NCI-H748 treated with DMSO at 0.1 percent for 48 hours (cell line): ENCODE measurements around the gene SUSD4.

Experiments
- DNase-seq: peaks from one replicate; lab custom pipeline; 2025; lab: John Stamatoyannopoulos, UW

SUSD4 gene

GRCh38 chr1:223209992-223210787 lies 153.8 kb downstream of the SUSD4 start:
- DNase-seq: no peak

GRCh38 chr1:223209293-223209898 lies 154.6 kb downstream of the SUSD4 start:
- no peak for DNase-seq

- no peak for DNase-seq
Measured at GRCh38 chr1:223208164-223209076, 155.6 kb downstream of the SUSD4 start.

GRCh38 chr1:223207293-223208066 lies 156.5 kb downstream of the SUSD4 start:
- DNase-seq: no peak

- DNase-seq: no peak
Measured at GRCh38 chr1:223204424-223204823, 159.6 kb downstream of the SUSD4 start.

GRCh38 chr1:223203694-223204093 lies 160.3 kb downstream of the SUSD4 start:
- DNase-seq: no peak

- DNase-seq: no peak
Measured at GRCh38 chr1:223203034-223203408, 161.0 kb downstream of the SUSD4 start.

GRCh38 chr1:223202376-223203033 lies 161.5 kb downstream of the SUSD4 start:
- DNase-seq: no peak

GRCh38 chr1:223201967-223202366 lies 162.0 kb downstream of the SUSD4 start:
- DNase-seq: no peak

GRCh38 chr1:223200903-223201302 lies 163.1 kb downstream of the SUSD4 start:
- DNase-seq: no peak

GRCh38 chr1:223199094-223199647 lies 164.8 kb downstream of the SUSD4 start:
- DNase-seq: no peak

- DNase-seq: no peak
Measured at GRCh38 chr1:223198628-223198965, 165.4 kb downstream of the SUSD4 start.

- no peak for DNase-seq
Measured at GRCh38 chr1:223197923-223198627, 165.9 kb downstream of the SUSD4 start.

- DNase-seq: no peak
Measured at GRCh38 chr1:223189903-223190724, 173.9 kb downstream of the SUSD4 start.

- no peak for DNase-seq
Measured at GRCh38 chr1:223189525-223189902, 174.5 kb downstream of the SUSD4 start.

GRCh38 chr1:223188618-223189356 lies 175.2 kb downstream of the SUSD4 start:
- no peak for DNase-seq

- DNase-seq: no peak
Measured at GRCh38 chr1:223186800-223187199, 177.2 kb downstream of the SUSD4 start.

GRCh38 chr1:223183268-223183862 lies 180.6 kb downstream of the SUSD4 start:
- no peak for DNase-seq
